ENCODE data around the gene PTPRG.

Gene PTPRG

GRCh38 chr3:62208385-62208784, 647.0 kb downstream of the PTPRG start:
- TF ChIP-seq POLR2AphosphoS5 (IDR thresholded peaks at IDR 0.05; ENCODE audit: low read depth, low read length) (no peak), TAF1 (IDR thresholded peaks at IDR 0.05; ENCODE audit: borderline replicate concordance, insufficient read depth, low read length) (no peak), SIN3A (IDR thresholded peaks at IDR 0.05; ENCODE audit: borderline replicate concordance, insufficient read depth, low read length) (no peak), FOXP2 (optimal IDR thresholded peaks at IDR 0.05; ENCODE audit: borderline replicate concordance, extremely low read depth, extremely low read length, insufficient read depth) (no peak)
- TF ChIP-seq, protein P1, sequence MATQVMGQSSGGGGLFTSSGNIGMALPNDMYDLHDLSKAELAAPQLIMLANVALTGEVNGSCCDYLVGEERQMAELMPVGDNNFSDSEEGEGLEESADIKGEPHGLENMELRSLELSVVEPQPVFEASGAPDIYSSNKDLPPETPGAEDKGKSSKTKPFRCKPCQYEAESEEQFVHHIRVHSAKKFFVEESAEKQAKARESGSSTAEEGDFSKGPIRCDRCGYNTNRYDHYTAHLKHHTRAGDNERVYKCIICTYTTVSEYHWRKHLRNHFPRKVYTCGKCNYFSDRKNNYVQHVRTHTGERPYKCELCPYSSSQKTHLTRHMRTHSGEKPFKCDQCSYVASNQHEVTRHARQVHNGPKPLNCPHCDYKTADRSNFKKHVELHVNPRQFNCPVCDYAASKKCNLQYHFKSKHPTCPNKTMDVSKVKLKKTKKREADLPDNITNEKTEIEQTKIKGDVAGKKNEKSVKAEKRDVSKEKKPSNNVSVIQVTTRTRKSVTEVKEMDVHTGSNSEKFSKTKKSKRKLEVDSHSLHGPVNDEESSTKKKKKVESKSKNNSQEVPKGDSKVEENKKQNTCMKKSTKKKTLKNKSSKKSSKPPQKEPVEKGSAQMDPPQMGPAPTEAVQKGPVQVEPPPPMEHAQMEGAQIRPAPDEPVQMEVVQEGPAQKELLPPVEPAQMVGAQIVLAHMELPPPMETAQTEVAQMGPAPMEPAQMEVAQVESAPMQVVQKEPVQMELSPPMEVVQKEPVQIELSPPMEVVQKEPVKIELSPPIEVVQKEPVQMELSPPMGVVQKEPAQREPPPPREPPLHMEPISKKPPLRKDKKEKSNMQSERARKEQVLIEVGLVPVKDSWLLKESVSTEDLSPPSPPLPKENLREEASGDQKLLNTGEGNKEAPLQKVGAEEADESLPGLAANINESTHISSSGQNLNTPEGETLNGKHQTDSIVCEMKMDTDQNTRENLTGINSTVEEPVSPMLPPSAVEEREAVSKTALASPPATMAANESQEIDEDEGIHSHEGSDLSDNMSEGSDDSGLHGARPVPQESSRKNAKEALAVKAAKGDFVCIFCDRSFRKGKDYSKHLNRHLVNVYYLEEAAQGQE (IDR thresholded peaks at IDR 0.05; ENCODE audit: insufficient read depth in 1 of 2, low read depth in 2 of 2, low read length in 2 of 2): no peak

DNA sequence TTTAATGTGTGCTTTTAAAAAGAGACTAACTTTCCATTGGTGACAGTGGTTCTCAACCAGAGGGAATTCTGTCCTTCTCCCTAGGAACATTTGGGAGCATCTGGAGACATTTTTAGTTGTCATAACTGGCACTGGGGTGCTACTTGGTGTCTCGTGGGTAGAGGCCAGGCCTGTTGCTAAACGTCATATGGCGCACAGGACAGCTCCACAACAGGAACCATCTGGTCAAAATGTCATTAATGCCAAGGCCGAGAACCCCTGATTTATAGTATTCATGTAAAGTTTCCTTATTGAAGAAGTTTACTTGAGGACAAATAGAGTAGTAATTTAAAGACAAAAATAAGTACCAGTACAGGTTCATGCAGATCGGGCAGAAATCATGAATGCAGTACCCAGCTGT, 647.7 kb downstream of the PTPRG start:
- no peak for TF ChIP-seq POLR2AphosphoS5 (IDR thresholded peaks at IDR 0.05; ENCODE audit: low read depth, low read length)
- TF ChIP-seq FOXP2 (optimal IDR thresholded peaks at IDR 0.05; ENCODE audit: borderline replicate concordance, extremely low read depth, extremely low read length, insufficient read depth): no peak
- TF ChIP-seq TAF1 (IDR thresholded peaks at IDR 0.05; ENCODE audit: borderline replicate concordance, insufficient read depth, low read length): no peak
- TF ChIP-seq SIN3A (IDR thresholded peaks at IDR 0.05; ENCODE audit: borderline replicate concordance, insufficient read depth, low read length): no peak
- TF ChIP-seq, protein P1 (IDR thresholded peaks at IDR 0.05; ENCODE audit: insufficient read depth in 1 of 2, low read depth in 2 of 2, low read length in 2 of 2): no peak

DNA sequence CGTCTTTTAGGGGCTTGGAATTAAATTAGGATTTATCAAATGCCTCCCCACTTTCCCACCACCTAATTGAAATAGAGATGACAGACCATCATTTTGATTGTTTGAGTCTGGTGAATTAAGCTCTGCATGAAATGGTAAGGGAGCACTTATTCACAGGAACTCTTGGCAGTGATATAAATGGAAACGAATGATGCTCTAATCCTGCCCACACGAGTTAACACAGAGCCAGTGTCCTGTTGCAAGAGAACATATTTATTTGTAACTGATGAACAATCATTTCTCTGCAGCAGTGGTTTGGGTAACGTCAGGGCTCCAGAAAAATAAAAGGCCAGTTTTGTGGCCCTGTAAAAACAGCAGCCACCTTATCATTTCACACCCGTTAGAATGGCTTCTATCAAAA, 648.6 kb downstream of the PTPRG start:
- TF ChIP-seq, protein P1 (IDR thresholded peaks at IDR 0.05; ENCODE audit: insufficient read depth in 1 of 2, low read depth in 2 of 2, low read length in 2 of 2): no peak
- TF ChIP-seq TAF1 (IDR thresholded peaks at IDR 0.05; ENCODE audit: borderline replicate concordance, insufficient read depth, low read length): no peak
- no peak for TF ChIP-seq POLR2AphosphoS5 (IDR thresholded peaks at IDR 0.05; ENCODE audit: low read depth, low read length)
- TF ChIP-seq FOXP2 (optimal IDR thresholded peaks at IDR 0.05; ENCODE audit: borderline replicate concordance, extremely low read depth, extremely low read length, insufficient read depth): no peak
- no peak for TF ChIP-seq SIN3A (IDR thresholded peaks at IDR 0.05; ENCODE audit: borderline replicate concordance, insufficient read depth, low read length)

DNA sequence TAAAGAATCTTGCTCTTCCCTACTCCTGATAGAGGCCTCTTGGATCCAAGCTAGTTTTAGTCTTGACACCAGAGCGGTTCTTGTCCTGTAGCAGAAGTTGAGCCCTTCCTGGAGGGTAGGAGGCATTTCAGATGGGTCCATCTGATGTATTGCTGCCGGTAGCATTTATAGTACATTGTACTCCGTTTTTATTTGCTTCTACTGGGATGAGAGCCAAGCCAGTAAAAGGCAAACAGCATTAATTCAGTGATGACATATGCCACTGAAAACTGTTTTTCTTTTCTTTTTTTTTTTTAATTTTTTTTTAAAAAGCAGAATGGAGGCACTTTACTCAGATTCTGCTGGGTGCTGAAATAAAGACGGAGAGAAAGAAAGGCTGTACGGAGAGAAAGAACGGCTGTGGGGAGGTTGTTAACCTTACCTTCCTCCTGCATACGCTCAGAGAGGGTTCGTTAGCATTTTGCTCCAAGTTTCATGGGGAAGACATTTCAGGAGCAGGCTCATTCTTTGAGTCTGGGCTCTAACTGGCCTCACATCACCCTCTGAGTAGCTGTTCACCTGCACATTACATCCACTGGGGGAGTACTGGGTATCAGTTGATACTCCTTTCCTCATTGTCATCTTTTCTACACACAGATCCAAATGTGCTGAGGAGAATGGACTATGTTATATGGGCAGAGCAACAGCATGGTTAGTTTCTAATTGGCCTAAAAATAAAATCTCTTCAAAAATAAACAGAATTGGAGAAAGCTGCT, 650.5 kb downstream of the PTPRG start:
- TF ChIP-seq, protein P1 (IDR thresholded peaks at IDR 0.05; ENCODE audit: insufficient read depth in 1 of 2, low read depth in 2 of 2, low read length in 2 of 2): no peak
- TF ChIP-seq POLR2AphosphoS5 (IDR thresholded peaks at IDR 0.05; ENCODE audit: low read depth, low read length) (no peak), FOXP2 (optimal IDR thresholded peaks at IDR 0.05; ENCODE audit: borderline replicate concordance, extremely low read depth, extremely low read length, insufficient read depth) (no peak), SIN3A (IDR thresholded peaks at IDR 0.05; ENCODE audit: borderline replicate concordance, insufficient read depth, low read length) (no peak), TAF1 (IDR thresholded peaks at IDR 0.05; ENCODE audit: borderline replicate concordance, insufficient read depth, low read length) (no peak)

Data from PFSK-1 (cell line).